ENCODE results near the gene XRCC1.

DNA sequence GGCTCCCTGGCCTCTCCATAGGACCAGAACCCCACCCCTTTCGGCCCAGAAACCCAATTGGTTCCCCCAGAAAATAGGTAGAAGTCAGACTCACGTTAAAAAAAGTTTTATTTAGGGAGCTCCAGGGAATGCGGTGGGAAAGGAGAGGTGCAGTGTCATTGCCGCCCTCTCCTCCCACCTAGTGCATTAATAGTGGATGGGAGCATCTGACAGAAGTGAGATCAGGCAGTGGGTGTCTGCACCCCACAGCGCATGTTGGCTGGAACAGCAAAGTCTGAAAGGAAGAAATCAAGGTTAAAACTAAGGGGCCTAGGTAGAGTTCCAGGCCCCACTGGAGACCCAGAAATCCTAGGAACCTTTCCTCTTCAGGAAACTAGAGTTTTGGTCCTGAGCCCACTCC is 68.7 kb downstream of the XRCC1 start:
- TF ChIP-seq, protein P1, sequence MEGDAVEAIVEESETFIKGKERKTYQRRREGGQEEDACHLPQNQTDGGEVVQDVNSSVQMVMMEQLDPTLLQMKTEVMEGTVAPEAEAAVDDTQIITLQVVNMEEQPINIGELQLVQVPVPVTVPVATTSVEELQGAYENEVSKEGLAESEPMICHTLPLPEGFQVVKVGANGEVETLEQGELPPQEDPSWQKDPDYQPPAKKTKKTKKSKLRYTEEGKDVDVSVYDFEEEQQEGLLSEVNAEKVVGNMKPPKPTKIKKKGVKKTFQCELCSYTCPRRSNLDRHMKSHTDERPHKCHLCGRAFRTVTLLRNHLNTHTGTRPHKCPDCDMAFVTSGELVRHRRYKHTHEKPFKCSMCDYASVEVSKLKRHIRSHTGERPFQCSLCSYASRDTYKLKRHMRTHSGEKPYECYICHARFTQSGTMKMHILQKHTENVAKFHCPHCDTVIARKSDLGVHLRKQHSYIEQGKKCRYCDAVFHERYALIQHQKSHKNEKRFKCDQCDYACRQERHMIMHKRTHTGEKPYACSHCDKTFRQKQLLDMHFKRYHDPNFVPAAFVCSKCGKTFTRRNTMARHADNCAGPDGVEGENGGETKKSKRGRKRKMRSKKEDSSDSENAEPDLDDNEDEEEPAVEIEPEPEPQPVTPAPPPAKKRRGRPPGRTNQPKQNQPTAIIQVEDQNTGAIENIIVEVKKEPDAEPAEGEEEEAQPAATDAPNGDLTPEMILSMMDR (IDR thresholded peaks at IDR 0.05; ENCODE audit: insufficient read depth, low read length): no peak
- TF ChIP-seq, protein P2, sequence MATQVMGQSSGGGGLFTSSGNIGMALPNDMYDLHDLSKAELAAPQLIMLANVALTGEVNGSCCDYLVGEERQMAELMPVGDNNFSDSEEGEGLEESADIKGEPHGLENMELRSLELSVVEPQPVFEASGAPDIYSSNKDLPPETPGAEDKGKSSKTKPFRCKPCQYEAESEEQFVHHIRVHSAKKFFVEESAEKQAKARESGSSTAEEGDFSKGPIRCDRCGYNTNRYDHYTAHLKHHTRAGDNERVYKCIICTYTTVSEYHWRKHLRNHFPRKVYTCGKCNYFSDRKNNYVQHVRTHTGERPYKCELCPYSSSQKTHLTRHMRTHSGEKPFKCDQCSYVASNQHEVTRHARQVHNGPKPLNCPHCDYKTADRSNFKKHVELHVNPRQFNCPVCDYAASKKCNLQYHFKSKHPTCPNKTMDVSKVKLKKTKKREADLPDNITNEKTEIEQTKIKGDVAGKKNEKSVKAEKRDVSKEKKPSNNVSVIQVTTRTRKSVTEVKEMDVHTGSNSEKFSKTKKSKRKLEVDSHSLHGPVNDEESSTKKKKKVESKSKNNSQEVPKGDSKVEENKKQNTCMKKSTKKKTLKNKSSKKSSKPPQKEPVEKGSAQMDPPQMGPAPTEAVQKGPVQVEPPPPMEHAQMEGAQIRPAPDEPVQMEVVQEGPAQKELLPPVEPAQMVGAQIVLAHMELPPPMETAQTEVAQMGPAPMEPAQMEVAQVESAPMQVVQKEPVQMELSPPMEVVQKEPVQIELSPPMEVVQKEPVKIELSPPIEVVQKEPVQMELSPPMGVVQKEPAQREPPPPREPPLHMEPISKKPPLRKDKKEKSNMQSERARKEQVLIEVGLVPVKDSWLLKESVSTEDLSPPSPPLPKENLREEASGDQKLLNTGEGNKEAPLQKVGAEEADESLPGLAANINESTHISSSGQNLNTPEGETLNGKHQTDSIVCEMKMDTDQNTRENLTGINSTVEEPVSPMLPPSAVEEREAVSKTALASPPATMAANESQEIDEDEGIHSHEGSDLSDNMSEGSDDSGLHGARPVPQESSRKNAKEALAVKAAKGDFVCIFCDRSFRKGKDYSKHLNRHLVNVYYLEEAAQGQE (IDR thresholded peaks at IDR 0.05; ENCODE audit: insufficient replicate concordance, low read depth): no peak

All from HL-60 (cell line).